Central memory CD4-positive, alpha-beta T cell (primary cell): Measurements from ENCODE around the gene GLYR1.

ENCODE experiments used
- DNase-seq: peaks from one replicate; pipeline ENCODE4 v3.0.0; 2022

Gene GLYR1

GRCh38 chr16:4879049-4879448 lies 32.0 kb upstream of the GLYR1 start:
- no peak for DNase-seq

DNA sequence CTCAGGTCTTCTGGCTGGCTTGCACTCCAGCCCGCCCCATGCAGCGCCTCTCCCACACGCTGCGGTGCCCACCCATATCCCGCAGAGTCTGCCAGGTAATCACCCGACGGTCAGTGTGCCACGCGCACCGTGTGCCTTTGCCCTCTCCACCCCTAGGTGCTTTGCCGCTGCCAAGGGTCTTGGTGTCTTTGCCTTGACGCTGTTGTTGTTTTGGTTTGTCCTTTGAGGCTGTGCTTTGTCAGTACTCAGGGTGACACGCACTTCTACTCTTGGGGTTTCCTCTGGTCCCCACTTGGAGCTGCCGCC lies 30.2 kb upstream of the GLYR1 start:
- no peak for DNase-seq

GRCh38 chr16:4876646-4877379 lies 29.7 kb upstream of the GLYR1 start:
- no peak for DNase-seq

DNA sequence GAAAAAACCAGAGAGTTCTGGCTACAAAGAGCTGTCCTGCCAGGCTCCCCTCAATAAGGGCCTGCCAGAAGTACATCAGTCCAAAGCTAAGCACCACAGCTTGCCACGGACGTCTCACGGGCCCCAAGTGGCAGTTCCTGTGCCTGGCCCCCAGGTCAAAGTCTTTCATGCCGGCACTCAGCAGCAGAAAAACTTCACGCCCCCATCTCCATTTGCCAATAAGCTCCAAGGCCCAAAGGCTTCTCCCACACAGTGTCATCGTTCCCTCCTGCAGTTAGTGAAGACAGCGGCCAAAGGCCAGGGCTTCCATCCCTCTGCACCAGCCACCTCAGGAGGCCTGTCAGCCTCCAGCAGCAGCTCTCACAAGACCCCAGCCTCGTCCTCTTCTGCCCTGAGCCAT lies 27.6 kb upstream of the GLYR1 start:
- no peak for DNase-seq

- DNase-seq, result no peak
These were observed 26.0 kb upstream of the GLYR1 start for GRCh38 chr16:4873091-4873490.

DNA sequence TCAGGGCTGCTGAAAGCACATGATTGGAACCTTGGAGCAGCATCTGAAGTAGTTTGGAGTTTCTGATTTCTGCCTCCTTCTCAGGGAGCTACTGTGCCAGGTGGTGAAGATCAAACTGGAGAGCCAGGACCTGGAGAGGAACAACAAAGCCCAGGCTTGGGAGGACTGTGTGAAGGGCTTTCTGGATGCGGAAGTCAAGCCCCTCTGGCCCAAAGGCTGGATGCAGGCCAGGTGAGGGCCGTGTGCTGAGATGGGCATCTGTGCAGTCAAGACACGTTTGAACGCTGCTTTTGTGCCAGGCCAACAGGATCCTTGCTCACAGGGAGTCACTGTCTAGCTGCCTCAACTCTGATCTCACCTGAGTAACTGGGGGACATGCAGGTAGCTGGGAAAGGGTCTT lies 24.0 kb upstream of the GLYR1 start:
- no peak for DNase-seq

- no peak for DNase-seq
These were observed 23.1 kb upstream of the GLYR1 start for GRCh38 chr16:4870138-4870671.

- no peak for DNase-seq
These were observed 22.2 kb upstream of the GLYR1 start for GRCh38 chr16:4869147-4869805.

- DNase-seq, result no peak
These were observed 21.4 kb upstream of the GLYR1 start for GRCh38 chr16:4868535-4868934.

- DNase-seq, result no peak
These were observed 20.9 kb upstream of the GLYR1 start for GRCh38 chr16:4868026-4868425.

DNA sequence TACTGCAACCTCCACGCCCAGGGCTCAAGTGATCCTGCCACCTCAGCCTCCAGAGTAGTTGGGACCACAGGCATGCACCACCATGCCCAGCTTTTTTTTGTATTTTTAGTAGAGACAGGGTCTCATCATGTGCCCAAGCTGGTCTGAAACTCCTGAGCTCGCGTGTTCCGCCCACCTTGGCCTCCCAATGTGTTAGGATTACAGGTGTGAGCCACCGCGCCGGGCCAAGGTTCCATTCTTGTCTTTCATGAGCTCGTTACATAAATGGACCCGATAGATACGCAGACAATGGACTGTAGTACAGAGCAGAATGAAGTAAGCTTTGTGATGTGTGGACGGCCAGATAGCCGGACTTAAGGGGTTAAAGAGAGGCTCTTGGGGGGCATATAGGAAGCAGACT lies 19.5 kb upstream of the GLYR1 start:
- no peak for DNase-seq

- DNase-seq, result no peak
These were observed 18.3 kb upstream of the GLYR1 start for GRCh38 chr16:4865231-4865860.

DNA sequence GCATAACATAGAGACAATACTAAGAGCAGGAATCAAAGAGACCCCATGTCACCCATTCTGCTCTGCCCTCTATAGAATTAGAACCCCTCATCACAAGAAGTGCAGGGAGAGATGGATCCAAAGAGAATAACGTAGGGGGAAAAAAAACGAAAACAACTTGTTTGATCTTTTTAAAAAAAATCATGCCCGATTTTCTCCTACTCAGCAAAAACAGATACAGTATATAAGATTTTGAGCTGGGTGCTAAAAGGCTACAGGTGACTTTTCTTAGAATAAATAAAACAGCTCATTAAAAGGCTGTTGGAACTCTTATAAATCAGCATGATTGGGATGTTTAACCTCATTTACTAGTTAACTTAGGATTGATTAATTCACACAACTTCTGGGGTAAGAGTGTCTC lies 17.6 kb upstream of the GLYR1 start:
- no peak for DNase-seq

- no peak for DNase-seq
These were observed 15.6 kb upstream of the GLYR1 start for GRCh38 chr16:4862639-4863038.

DNA sequence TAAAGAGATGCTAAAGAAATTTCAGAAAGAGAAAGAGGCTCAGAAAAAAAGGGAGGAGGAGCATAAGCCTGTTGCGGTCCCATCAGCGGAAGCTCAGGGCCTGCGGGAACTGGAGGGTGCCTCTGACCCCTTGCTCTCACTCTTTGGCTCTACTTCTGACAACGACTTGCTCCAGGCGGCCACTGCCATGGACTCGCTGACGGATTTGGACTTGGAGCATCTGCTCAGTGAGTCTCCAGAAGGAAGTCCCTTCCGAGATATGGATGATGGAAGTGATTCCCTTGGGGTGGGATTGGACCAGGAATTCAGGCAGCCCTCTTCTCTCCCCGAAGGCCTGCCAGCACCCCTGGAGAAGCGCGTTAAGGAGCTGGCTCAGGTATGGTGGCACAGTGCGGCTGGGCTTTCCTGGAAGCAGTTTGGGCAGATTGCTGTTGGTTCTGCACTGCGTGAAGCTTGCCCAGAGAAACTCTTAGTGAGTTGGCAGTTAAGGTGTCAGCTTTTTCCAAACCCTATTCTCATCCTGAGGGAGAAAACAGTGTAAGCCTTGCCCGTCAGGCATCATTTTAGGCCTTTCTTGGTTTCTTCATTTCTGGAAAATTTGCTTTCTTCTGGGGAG lies 13.7 kb upstream of the GLYR1 start:
- no peak for DNase-seq

GRCh38 chr16:4859900-4860255 lies 12.8 kb upstream of the GLYR1 start:
- DNase-seq, result no peak

DNA sequence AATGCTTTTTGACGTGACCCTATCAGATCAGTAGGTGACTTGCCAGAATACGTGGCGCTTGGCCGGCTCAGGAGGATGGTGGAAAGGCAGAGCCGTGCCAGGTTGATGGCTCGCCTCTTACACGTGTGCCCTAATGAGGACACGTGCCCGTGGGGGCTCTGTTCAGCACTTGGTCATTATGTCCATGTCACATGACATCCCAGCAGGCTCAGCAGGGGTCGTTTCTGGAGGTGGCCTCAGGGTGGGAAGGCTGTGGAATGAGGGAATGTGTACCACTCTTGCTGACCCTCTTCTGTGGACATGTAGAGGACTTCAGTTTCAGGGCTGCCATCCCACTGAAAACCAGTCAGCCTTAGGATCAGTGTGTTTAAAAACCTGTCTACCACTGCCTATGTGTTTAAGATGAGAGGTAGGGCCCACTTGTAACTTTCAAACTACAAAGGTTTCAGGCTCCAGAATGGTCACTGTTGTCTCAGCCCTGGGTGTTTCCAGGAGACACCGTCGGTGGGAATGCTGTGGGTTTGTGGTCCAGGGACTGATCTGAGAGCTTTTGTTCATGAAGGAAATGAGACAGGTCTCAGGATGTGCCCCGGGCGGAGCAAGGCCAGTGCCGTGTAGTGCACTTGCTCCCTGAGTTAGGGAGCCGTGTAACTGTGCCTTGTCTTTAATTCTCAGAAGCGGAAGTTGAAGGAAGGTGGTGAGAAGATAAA lies 12.3 kb upstream of the GLYR1 start:
- no peak for DNase-seq

DNA sequence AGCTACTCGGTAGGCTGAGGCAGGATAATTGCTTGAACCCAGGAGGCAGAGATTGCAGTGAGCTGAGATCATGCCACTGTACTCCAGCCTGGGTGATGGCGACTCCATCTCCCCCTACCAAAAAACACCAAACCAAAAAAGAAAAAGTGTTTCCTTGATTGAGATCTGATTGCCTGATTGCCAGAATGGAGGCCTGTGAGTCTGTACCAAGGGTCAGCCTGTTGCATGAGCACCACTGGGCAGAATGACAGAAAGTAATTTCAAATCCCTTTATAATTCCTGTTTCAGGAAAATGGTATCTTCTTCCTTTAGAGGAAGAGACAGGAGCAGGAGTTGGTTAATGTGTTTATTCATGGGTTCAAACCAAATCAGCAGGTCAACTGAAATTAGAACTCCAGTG lies 8.7 kb upstream of the GLYR1 start:
- DNase-seq, result no peak

DNA sequence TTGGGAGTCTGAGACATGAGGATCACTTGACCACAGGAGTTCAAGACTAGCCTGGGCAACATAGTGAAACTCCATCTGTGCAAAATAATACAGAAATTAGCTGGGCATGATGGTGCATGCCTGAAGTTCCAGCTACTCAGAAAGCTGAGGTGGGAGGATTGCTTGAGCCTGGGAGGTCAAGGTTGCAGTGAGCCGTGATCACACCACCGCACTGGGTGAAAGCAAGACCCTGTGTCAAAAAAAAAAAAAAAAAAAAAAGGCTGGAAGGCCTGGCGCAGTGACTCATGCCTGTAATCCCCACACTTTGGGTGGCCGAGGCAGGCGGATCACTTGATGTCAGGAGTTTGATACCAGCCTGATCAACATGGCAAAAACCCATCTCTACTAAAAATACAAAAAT lies 8.3 kb upstream of the GLYR1 start:
- no peak for DNase-seq

GRCh38 chr16:4852221-4852872 lies 5.3 kb upstream of the GLYR1 start:
- DNase-seq, result no peak

GRCh38 chr16:4850211-4850610 lies 3.1 kb upstream of the GLYR1 start:
- DNase-seq, result no peak

DNA sequence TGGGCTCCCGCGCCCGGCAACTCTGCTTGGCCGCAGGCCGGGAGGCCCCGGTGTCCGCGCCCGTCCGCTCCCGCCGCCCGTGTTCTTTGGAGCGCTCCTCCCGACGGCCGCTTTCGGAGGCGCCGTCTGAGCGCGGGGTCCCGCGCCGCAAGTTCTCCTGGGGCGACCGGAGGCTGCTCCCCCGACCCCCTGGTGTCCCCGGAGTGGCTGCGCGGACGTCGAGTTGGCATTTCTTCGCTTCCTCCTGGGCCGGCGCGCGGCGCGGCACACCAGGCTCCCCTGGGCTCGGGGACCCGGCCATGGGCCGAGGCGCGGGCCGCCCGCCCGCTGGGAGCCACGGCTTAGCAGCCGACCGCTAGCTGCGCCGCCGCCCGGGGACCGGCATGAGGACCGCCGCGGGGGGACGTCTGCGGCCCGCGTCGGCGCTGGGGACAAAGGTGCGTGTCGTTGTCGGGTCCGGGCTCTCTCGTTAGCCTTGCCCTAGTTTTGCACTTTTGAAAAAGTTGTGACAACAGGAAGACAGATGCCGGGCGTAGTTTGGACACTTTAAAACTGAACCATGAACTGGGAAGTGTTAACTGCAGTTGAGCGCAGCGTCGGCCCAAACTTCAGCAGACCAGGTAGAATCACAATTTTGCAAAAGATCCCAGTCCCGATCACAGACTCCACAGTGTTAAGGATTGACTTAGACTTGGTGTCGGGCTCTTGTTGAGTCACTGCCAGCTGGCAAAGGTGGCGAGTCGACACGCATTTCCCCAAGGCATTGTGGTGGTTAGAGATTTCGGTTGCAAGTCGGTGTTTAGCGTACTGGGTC lies 893 bp upstream of the GLYR1 start:
- peak; percentile 29 for DNase-seq
